GM23338 (cell line): Measurements from ENCODE around the gene CD40LG. TPM values are rescaled to one million over a fixed set of nuclear protein-coding genes. Genes with fewer than 3 reads are reported as not detected.

ENCODE experiments used
- ATAC-seq: fragments of 200-7000 bp; cut with Tn5 transposase; 3 replicates; pipeline ENCODE4 v1.9.1; 2020
- DNase-seq: peaks from one replicate; pipeline ENCODE4 v3.0.0-alpha.2; 2015; ENCODE audit warnings: low spot score
- H2AFZ ChIP-seq: fragments of 200-600 bp; sonication (generic); 2 replicates; pipeline ENCODE4 v1.8.0; 2016; ENCODE audit warnings: antibody characterized with exemption, mild to moderate bottlenecking, moderate library complexity
- H3F3A ChIP-seq: fragments of 200-600 bp; sonication (generic); replicated peaks from 2 replicates; pipeline ENCODE4 v1.8.0; 2017; ENCODE audit warnings: antibody characterized with exemption, mixed run types, low read depth
- H3K27ac ChIP-seq: fragments of 200-600 bp; sonication (generic); 2 replicates; pipeline ENCODE4 v1.6.1; 2016; ENCODE audit warnings: low read depth
- H3K27me3 ChIP-seq: fragments of 200-600 bp; sonication (generic); 2 replicates; pipeline ENCODE4 v1.8.0; 2016; ENCODE audit warnings: mild to moderate bottlenecking, mixed run types, moderate library complexity; ENCODE audit not compliant: insufficient read depth
- H3K36me3 ChIP-seq: fragments of 200-600 bp; sonication (generic); 2 replicates; pipeline ENCODE4 v1.8.0; 2016; ENCODE audit warnings: mild to moderate bottlenecking; ENCODE audit not compliant: insufficient read depth
- H3K4me1 ChIP-seq: fragments of 200-600 bp; sonication (generic); 2 replicates; pipeline ENCODE4 v1.8.0; 2016; ENCODE audit warnings: mild to moderate bottlenecking, moderate library complexity; ENCODE audit not compliant: insufficient read depth
- H3K4me2 ChIP-seq: fragments of 200-600 bp; sonication (generic); 2 replicates; pipeline ENCODE4 v1.7.1; 2017; ENCODE audit warnings: mixed run types
- H3K4me3 ChIP-seq: fragments of 200-600 bp; sonication (generic); 2 replicates; pipeline ENCODE4 v1.6.1; 2016; ENCODE audit warnings: mixed run types
- H3K79me2 ChIP-seq: fragments of 200-600 bp; sonication (generic); replicated peaks from 2 replicates; pipeline ENCODE4 v1.8.0; 2017; ENCODE audit warnings: mild to moderate bottlenecking; ENCODE audit not compliant: insufficient read depth
- H3K9me2 ChIP-seq: fragments of 200-600 bp; sonication (generic); 2 replicates; pipeline ENCODE4 v1.8.0; 2017; ENCODE audit not compliant: insufficient read depth
- H4K20me1 ChIP-seq: fragments of 200-600 bp; sonication (generic); replicated peaks from 2 replicates; pipeline ENCODE4 v1.8.0; 2017; ENCODE audit warnings: mild to moderate bottlenecking; ENCODE audit not compliant: insufficient read depth
- H3K27ac Mint-ChIP-seq: 2 replicates; pipeline ENCODE4 v1.8.0; 2020; ENCODE audit warnings: inconsistent platforms, mild to moderate bottlenecking, moderate library complexity, mixed read lengths
- H3K27me3 Mint-ChIP-seq: 3 replicates; pipeline ENCODE4 v1.8.0; 2022; ENCODE audit warnings: low read depth, mild to moderate bottlenecking, moderate library complexity, mixed read lengths, inconsistent platforms; ENCODE audit not compliant: insufficient read depth, poor library complexity
- H3K36me3 Mint-ChIP-seq: 3 replicates; pipeline ENCODE4 v1.8.0; 2021; ENCODE audit warnings: low read depth, mild to moderate bottlenecking, inconsistent platforms, moderate library complexity, mixed read lengths
- H3K4me1 Mint-ChIP-seq: 3 replicates; pipeline ENCODE4 v1.8.0; 2020; ENCODE audit warnings: mild to moderate bottlenecking, inconsistent platforms, mixed read lengths
- H3K4me3 Mint-ChIP-seq: 3 replicates; pipeline ENCODE4 v1.8.0; 2021; ENCODE audit warnings: moderate library complexity, mild to moderate bottlenecking, inconsistent platforms, mixed read lengths
- H3K9me3 Mint-ChIP-seq: 3 replicates; pipeline ENCODE4 v1.8.0; 2020; ENCODE audit warnings: moderate library complexity, mild to moderate bottlenecking, inconsistent platforms, mixed read lengths
- CREB1 ChIP-seq: fragments of 250-450 bp; sonication (Bioruptor Pico); IDR thresholded peaks from 2 replicates; pipeline ENCODE4 v1.5.0; 2020; ENCODE audit warnings: low read depth, mild to moderate bottlenecking, moderate library complexity
- POLR2AphosphoS5 ChIP-seq: IDR thresholded peaks from 2 replicates; pipeline ENCODE4 v1.6.1; 2016; ENCODE audit warnings: antibody characterized with exemption, low read depth
- STAT1 ChIP-seq: IDR thresholded peaks from one replicate; pipeline ENCODE4 v1.6.1; 2016; ENCODE audit warnings: antibody characterized with exemption; ENCODE audit not compliant: unreplicated experiment
- ZNF331 ChIP-seq: fragments of 250-450 bp; sonication (Bioruptor Pico); IDR thresholded peaks from 2 replicates; pipeline ENCODE4 v1.5.0; 2020; ENCODE audit warnings: low read depth, mild to moderate bottlenecking, moderate library complexity
- polyA plus RNA-seq: library from polyadenylated mRNA; unstranded; fragments of >200 nt; fragmentation: Nextera tagmentation; extraction: Ambion mirVana; gene quantifications from 2 replicates; pipeline ENCODE4 v1.2.1, GENCODE V29; 2016
- total RNA-seq: library from RNA; depleted of rRNA; stranded (reverse); fragments of >200 nt; shearing (Covaris generic); gene quantifications from 2 replicates; pipeline ENCODE4 v1.2.3, GENCODE V29; 2014
- TF ChIP-seq, protein P1 (sequence below): fragments of 250-450 bp; sonication (Bioruptor Pico); IDR thresholded peaks from 2 replicates; pipeline ENCODE4 v1.5.0; 2020; ENCODE audit warnings: mild to moderate bottlenecking, moderate library complexity
- TF ChIP-seq, protein P2 (sequence below): IDR thresholded peaks from 2 replicates; pipeline ENCODE4 v1.6.1; 2016; ENCODE audit warnings: antibody characterized with exemption

CD40LG gene
- total and polyA plus RNA-seq, 2 experiments from 2014 or later = not detected

DNA sequence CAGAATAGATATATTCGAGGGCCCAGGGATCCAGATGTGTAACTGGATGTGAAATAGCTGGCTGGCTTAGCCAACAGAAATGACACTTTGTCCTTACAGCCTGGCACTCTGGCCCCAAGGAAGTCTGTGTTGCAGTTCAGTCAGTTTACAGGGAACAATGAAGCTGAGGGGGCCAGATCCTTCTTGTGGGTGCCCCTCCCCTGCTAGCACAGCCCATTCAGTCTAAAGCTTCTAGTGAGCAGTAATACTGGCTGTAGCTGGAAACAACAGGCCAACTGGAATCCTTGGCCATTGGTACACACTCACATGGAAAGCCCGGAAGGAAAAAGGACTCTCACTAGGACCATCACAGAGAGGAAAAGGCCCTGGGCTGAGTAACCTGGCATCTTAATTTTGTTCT, 22.7 kb upstream of the CD40LG start:
- Mint-ChIP-seq H3K9me3 (no peaks in the 10 kb centered on the region; the same call in 2 of the 3 replicates), H3K36me3 (no peaks in the 10 kb centered on the region), H3K4me1 (no peaks in the 10 kb centered on the region), H3K27me3 (peaks cover 2% of the 10 kb centered on the region), H3K27ac (no peak overlapping the region), H3K4me3 (no peak overlapping the region)
- ATAC-seq (no peak), DNase-seq (no peak)
- no peak overlapping the region for H2AFZ ChIP-seq
- H3K27ac ChIP-seq = no peak overlapping the region
- H3K79me2 ChIP-seq = no peaks in the 10 kb centered on the region
- H3F3A ChIP-seq = no peaks in the 10 kb centered on the region
- H3K4me2 ChIP-seq = no peak overlapping the region
- H3K4me3 ChIP-seq = no peak overlapping the region
- H3K9me2 ChIP-seq = no peaks in the 10 kb centered on the region
- no peaks in the 10 kb centered on the region for H3K36me3 ChIP-seq
- TF ChIP-seq, protein P1, sequence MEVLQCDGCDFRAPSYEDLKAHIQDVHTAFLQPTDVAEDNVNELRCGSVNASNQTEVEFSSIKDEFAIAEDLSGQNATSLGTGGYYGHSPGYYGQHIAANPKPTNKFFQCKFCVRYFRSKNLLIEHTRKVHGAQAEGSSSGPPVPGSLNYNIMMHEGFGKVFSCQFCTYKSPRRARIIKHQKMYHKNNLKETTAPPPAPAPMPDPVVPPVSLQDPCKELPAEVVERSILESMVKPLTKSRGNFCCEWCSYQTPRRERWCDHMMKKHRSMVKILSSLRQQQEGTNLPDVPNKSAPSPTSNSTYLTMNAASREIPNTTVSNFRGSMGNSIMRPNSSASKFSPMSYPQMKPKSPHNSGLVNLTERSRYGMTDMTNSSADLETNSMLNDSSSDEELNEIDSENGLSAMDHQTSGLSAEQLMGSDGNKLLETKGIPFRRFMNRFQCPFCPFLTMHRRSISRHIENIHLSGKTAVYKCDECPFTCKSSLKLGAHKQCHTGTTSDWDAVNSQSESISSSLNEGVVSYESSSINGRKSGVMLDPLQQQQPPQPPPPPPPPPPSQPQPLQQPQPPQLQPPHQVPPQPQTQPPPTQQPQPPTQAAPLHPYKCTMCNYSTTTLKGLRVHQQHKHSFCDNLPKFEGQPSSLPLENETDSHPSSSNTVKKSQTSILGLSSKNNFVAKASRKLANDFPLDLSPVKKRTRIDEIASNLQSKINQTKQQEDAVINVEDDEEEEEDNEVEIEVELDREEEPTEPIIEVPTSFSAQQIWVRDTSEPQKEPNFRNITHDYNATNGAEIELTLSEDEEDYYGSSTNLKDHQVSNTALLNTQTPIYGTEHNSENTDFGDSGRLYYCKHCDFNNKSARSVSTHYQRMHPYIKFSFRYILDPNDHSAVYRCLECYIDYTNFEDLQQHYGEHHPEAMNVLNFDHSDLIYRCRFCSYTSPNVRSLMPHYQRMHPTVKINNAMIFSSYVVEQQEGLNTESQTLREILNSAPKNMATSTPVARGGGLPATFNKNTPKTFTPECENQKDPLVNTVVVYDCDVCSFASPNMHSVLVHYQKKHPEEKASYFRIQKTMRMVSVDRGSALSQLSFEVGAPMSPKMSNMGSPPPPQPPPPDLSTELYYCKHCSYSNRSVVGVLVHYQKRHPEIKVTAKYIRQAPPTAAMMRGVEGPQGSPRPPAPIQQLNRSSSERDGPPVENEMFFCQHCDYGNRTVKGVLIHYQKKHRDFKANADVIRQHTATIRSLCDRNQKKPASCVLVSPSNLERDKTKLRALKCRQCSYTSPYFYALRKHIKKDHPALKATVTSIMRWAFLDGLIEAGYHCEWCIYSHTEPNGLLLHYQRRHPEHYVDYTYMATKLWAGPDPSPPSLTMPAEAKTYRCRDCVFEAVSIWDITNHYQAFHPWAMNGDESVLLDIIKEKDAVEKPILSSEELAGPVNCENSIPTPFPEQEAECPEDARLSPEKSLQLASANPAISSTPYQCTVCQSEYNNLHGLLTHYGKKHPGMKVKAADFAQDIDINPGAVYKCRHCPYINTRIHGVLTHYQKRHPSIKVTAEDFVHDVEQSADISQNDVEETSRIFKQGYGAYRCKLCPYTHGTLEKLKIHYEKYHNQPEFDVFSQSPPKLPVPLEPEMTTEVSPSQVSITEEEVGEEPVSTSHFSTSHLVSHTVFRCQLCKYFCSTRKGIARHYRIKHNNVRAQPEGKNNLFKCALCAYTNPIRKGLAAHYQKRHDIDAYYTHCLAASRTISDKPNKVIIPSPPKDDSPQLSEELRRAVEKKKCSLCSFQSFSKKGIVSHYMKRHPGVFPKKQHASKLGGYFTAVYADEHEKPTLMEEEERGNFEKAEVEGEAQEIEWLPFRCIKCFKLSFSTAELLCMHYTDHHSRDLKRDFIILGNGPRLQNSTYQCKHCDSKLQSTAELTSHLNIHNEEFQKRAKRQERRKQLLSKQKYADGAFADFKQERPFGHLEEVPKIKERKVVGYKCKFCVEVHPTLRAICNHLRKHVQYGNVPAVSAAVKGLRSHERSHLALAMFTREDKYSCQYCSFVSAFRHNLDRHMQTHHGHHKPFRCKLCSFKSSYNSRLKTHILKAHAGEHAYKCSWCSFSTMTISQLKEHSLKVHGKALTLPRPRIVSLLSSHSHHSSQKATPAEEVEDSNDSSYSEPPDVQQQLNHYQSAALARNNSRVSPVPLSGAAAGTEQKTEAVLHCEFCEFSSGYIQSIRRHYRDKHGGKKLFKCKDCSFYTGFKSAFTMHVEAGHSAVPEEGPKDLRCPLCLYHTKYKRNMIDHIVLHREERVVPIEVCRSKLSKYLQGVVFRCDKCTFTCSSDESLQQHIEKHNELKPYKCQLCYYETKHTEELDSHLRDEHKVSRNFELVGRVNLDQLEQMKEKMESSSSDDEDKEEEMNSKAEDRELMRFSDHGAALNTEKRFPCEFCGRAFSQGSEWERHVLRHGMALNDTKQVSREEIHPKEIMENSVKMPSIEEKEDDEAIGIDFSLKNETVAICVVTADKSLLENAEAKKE (CRISPR knock-in tag) = no peak
- TF ChIP-seq STAT1 = no peak
- TF ChIP-seq, protein P2, sequence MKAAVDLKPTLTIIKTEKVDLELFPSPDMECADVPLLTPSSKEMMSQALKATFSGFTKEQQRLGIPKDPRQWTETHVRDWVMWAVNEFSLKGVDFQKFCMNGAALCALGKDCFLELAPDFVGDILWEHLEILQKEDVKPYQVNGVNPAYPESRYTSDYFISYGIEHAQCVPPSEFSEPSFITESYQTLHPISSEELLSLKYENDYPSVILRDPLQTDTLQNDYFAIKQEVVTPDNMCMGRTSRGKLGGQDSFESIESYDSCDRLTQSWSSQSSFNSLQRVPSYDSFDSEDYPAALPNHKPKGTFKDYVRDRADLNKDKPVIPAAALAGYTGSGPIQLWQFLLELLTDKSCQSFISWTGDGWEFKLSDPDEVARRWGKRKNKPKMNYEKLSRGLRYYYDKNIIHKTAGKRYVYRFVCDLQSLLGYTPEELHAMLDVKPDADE = no peak
- no peaks in the 10 kb centered on the region for H3K27me3 ChIP-seq
- no peaks in the 10 kb centered on the region for H4K20me1 ChIP-seq
- H3K4me1 ChIP-seq = no peaks in the 10 kb centered on the region

DNA sequence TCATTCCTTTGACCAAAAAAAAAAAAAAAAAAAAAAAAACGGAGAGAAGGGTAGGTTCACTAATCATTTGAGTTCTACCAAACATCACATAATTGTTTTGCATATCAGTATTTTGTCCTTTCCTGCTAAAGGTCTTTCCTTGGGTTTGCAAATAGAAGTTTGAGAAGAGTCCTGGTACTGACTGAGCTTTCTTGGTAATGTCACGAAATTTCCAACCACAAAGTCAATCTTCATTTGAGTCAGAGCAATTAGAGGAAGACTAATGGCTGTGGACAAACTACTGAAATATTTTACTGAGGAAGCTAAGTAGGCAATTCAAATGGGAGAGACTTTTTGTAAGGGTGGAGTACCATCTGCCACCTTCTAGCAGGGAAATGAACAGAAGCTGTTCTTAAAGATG, 21.7 kb upstream of the CD40LG start:
- H3K27ac ChIP-seq = no peak overlapping the region
- no peaks in the 10 kb centered on the region for H3K27me3 ChIP-seq
- no peaks in the 10 kb centered on the region for H3K9me2 ChIP-seq
- no peaks in the 10 kb centered on the region for H3F3A ChIP-seq
- no peaks in the 10 kb centered on the region for H3K36me3 ChIP-seq
- no peak overlapping the region for H2AFZ ChIP-seq
- Mint-ChIP-seq H3K36me3 (no peaks in the 10 kb centered on the region), H3K4me3 (no peak overlapping the region), H3K27ac (no peak overlapping the region), H3K27me3 (peaks cover 2% of the 10 kb centered on the region), H3K9me3 (no peaks in the 10 kb centered on the region; the same call in 2 of the 3 replicates), H3K4me1 (no peaks in the 10 kb centered on the region)
- DNase-seq (no peak), ATAC-seq (no peak)
- H3K79me2 ChIP-seq = no peaks in the 10 kb centered on the region
- H4K20me1 ChIP-seq = no peaks in the 10 kb centered on the region
- no peak overlapping the region for H3K4me3 ChIP-seq
- H3K4me2 ChIP-seq = no peak overlapping the region
- no peaks in the 10 kb centered on the region for H3K4me1 ChIP-seq
- TF ChIP-seq POLR2AphosphoS5 (no peak), ZNF331 (CRISPR knock-in tag) (no peak), CREB1 (no peak)
- TF ChIP-seq, protein P1 (CRISPR knock-in tag) = no peak
